ENCODE data around the gene RBL2.
"Not testable (repeated sequence)": the region's sequence is repeated elsewhere in the genome, so short reads cannot be mapped to it uniquely, and the experiment has no call there.

The RBL2 gene

GRCh38 chr16:53434377-53435065 is at the start of gene RBL2:
Gene RBL2, plus strand, starts transcription at chr16:53434471. Its CDS starts 86 bp downstream, at chr16:53434557.
- peak; percentile 92 for DNase-seq

GRCh38 chr16:53384610-53385009 is 49.7 kb upstream of the RBL2 start:
- not testable (repeated sequence) for DNase-seq

- peak; percentile 2 for DNase-seq
These were observed 29.3 kb upstream of the RBL2 start for GRCh38 chr16:53404959-53405358.

- no peak for DNase-seq
These were observed 21.7 kb upstream of the RBL2 start for GRCh38 chr16:53412549-53412948.

GRCh38 chr16:53413864-53414263 is 20.4 kb upstream of the RBL2 start:
- no peak for DNase-seq

GRCh38 chr16:53414381-53414780 is 19.9 kb upstream of the RBL2 start:
- no peak for DNase-seq

- no peak for DNase-seq
These were observed 18.8 kb upstream of the RBL2 start for GRCh38 chr16:53415504-53415903.

- DNase-seq, result peak; percentile 8
These were observed 17.3 kb upstream of the RBL2 start for GRCh38 chr16:53417011-53417410.

- no peak for DNase-seq
These were observed 16.3 kb upstream of the RBL2 start for GRCh38 chr16:53417976-53418375.

- DNase-seq, result not testable (repeated sequence)
These were observed 14.9 kb upstream of the RBL2 start for GRCh38 chr16:53419383-53419709.

GRCh38 chr16:53421248-53421647 is 13.0 kb upstream of the RBL2 start:
- no peak for DNase-seq

- DNase-seq, result peak; percentile 10
These were observed 10.3 kb upstream of the RBL2 start for GRCh38 chr16:53423968-53424367.

GRCh38 chr16:53428681-53429080 is 5.6 kb upstream of the RBL2 start:
- peak; percentile 51 for DNase-seq

- DNase-seq, result peak; percentile 81
These were observed 4.9 kb upstream of the RBL2 start for GRCh38 chr16:53429221-53429943.

- no peak for DNase-seq
These were observed 3.9 kb upstream of the RBL2 start for GRCh38 chr16:53430363-53430762.

- DNase-seq, result peak; percentile 8
These were observed 762 bp upstream of the RBL2 start for GRCh38 chr16:53433509-53433908.

- peak; percentile 5 for DNase-seq
These were observed 318 bp upstream of the RBL2 start for GRCh38 chr16:53433930-53434376.

GRCh38 chr16:53435066-53435688 is 906 bp downstream of the RBL2 start:
- DNase-seq, result peak; percentile 96

GRCh38 chr16:53440125-53440524 is 5.9 kb downstream of the RBL2 start:
- DNase-seq, result no peak

- DNase-seq, result no peak
These were observed 11.3 kb downstream of the RBL2 start for GRCh38 chr16:53445534-53445933.

GRCh38 chr16:53446090-53446489 is 11.8 kb downstream of the RBL2 start:
- no peak for DNase-seq

GRCh38 chr16:53449816-53450517 is 15.7 kb downstream of the RBL2 start:
- no peak for DNase-seq

GRCh38 chr16:53453928-53454327 is 19.7 kb downstream of the RBL2 start:
- no peak for DNase-seq
